GM10266 (cell line): ENCODE data around the gene MINPP1.
"Not testable (repeated sequence)": the region's sequence is repeated elsewhere in the genome, so short reads cannot be mapped to it uniquely, and the experiment has no call there.

ENCODE experiments used
- DNase-seq: peaks from one replicate; pipeline ENCODE4 v3.0.0; 2012; ENCODE audit errors: extremely low spot score
- TF ChIP-seq, protein P1 (sequence below): IDR thresholded peaks from 2 replicates; pipeline ENCODE4 v1.5.1; 2012; ENCODE audit warnings: mild to moderate bottlenecking, low read depth; ENCODE audit not compliant: control insufficient read depth, insufficient read depth; ENCODE audit errors: missing control alignments

MINPP1 gene, protein sequence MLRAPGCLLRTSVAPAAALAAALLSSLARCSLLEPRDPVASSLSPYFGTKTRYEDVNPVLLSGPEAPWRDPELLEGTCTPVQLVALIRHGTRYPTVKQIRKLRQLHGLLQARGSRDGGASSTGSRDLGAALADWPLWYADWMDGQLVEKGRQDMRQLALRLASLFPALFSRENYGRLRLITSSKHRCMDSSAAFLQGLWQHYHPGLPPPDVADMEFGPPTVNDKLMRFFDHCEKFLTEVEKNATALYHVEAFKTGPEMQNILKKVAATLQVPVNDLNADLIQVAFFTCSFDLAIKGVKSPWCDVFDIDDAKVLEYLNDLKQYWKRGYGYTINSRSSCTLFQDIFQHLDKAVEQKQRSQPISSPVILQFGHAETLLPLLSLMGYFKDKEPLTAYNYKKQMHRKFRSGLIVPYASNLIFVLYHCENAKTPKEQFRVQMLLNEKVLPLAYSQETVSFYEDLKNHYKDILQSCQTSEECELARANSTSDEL

DNA sequence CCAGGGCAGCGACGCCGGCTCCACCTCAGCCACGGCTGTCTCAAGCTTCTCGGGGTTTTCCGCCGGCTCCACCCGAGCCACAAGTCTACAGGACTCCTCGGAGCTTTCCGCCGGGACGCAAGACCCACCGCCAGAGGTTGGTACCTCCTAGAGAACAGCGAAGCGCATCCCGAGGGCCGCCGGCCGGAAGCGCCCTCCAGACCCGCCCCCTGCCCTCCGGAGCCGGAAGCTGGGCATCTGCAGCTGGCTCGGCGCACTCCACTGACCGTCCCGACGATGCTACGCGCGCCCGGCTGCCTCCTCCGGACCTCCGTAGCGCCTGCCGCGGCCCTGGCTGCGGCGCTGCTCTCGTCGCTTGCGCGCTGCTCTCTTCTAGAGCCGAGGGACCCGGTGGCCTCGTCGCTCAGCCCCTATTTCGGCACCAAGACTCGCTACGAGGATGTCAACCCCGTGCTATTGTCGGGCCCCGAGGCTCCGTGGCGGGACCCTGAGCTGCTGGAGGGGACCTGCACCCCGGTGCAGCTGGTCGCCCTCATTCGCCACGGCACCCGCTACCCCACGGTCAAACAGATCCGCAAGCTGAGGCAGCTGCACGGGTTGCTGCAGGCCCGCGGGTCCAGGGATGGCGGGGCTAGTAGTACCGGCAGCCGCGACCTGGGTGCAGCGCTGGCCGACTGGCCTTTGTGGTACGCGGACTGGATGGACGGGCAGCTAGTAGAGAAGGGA is at the start of gene MINPP1:
TSS of gene MINPP1 (plus strand) at position 254 of the 726 bp plus-strand sequence. CDS start at position 277, 23 bp downstream.
- peak; percentile 85 for DNase-seq

DNA sequence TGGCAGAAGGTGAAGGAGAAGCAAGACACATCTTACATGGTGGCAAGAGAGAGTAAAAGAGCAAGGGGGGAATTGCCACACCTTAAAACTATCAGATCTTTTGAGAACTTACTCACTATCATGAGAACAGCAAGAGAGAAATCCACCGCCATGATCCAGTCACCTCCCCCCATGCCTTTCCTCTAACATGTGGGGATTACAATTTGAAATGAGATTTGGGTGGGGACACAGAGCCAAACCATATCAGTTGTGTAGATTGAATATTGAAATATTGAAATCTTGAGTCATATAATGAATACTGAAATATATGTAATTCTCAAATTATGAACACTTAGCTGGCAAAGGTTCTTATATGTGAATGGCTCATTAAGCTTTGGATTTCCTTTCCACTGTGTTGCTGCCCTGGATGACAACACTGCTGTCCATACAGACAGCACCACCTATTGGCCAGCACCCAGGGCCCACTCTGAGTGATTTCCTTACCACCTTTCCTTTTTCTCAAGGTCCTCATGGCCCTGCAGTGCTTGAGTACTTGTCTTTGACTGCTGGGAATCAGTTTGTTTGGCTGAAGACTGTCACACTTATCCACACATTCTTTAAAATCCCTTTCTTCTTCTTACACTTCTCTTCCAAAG is 48.0 kb upstream of the MINPP1 start:
- not testable (repeated sequence) for DNase-seq

More for the DNA sequence above, at the start of gene MINPP1:
- TF ChIP-seq, protein P1, sequence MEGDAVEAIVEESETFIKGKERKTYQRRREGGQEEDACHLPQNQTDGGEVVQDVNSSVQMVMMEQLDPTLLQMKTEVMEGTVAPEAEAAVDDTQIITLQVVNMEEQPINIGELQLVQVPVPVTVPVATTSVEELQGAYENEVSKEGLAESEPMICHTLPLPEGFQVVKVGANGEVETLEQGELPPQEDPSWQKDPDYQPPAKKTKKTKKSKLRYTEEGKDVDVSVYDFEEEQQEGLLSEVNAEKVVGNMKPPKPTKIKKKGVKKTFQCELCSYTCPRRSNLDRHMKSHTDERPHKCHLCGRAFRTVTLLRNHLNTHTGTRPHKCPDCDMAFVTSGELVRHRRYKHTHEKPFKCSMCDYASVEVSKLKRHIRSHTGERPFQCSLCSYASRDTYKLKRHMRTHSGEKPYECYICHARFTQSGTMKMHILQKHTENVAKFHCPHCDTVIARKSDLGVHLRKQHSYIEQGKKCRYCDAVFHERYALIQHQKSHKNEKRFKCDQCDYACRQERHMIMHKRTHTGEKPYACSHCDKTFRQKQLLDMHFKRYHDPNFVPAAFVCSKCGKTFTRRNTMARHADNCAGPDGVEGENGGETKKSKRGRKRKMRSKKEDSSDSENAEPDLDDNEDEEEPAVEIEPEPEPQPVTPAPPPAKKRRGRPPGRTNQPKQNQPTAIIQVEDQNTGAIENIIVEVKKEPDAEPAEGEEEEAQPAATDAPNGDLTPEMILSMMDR: no peak

DNA sequence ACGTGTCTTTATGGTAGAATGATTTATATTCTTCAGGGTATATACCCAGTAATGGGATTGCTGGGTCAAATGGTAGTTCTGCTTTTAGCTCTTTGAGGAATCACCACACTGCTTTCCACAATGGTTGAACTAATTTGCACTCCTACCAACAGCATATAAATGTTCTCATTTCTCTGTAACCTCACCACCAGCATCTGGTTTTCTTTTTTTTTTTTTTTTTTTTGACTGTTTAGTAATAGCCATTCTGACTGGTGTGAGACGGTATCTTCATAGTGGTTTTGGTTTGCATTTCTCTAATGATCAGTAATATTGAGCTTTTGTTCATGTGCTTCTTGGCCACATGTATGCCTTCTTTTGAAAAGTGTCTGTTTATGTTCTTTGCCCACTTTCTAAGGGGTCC is 42.9 kb upstream of the MINPP1 start:
- DNase-seq: not testable (repeated sequence)

DNA sequence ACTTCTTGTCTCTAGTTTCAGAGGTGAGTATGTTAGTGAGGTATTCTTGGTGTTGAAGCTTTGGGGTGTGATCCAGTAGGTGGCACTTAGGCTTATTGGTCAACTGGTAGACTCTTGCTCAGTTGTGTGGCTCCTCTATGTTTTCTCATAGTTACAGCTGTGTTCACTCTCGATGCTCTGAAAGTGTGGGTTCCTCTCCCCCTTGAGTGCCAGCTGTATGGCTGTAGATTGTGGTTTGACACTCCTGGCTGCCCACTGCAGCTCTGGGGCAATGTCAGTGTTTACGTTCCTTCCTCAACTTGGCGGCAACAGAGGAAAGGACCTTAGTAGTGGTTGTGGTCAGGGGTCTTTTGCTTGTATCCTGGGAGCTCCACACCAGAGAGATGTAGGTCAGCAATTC is 37.8 kb upstream of the MINPP1 start:
- DNase-seq: not testable (repeated sequence)

DNA sequence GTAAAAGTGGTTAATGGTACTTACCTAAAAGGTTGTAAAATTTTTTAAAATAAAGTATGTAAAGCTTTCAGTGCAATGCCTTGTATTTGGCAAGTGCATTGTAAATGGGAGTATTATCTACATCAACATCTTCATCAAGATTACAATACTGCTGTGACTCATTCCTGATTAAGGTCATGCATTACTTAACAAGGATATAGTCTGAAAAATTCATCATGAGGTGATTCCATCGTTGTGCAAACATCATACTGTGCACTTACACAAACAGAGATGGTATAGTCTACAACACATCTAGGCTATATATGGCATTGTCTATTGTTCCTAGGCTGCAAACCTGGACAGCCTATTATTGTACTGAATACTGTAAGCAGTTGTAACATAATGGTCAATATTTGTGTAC is 16.0 kb upstream of the MINPP1 start:
- not testable (repeated sequence) for DNase-seq

DNA sequence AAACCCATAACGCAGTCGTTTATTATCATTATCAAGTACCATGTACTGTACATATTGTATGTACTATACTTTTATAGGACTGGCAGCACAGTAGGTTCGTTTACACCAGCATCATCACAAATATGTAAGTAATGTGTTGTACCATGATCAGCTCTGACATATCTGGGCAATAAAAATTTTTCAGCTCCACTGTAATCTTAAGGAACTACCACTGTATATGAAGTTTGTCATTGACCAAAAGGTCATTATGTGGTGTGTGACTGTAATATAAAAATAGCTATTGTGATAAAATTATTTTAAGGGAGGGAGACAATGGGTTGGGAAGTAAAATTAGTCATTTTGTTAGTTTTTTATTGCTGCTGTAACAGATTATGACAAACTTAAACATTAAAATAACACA is 14.4 kb upstream of the MINPP1 start:
- DNase-seq: not testable (repeated sequence)

DNA sequence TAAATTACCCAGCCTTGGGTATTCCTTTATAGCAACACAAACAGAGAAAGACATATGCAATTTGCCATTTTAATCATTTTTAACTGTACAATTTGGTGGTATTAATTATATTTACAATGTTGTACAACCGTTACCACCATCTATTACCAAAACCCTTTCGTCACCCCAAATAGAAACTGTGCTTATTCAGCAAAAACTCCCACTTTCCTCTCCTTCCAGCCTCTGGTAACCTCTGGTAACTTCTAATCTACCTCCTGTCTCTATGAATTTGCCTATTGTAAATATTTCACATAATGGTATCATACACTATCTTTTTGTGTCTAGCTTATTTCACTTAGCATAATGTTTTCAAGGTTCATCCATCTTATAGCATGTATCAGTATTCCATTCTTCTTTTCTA is 12.2 kb upstream of the MINPP1 start:
- DNase-seq: not testable (repeated sequence)

DNA sequence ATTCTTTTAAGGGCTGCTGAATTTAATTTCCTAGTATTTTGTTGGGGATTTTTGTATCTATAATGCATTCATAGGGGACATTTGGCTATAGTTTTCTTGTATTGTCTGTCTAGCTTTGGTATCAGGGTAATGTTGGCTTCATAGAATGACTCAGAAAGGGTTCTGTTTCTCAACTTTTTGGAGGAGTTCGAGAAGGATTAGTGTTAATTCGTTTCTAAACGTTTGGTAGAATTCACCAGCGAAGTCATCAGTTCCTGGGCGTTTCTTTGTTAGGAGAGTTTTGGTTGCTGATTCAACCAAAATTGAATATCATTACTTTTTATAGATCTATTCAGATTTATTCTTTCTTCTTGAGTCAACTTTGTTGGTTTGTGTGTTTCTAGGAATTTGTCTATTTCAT is 9.2 kb upstream of the MINPP1 start:
- DNase-seq: not testable (repeated sequence)

DNA sequence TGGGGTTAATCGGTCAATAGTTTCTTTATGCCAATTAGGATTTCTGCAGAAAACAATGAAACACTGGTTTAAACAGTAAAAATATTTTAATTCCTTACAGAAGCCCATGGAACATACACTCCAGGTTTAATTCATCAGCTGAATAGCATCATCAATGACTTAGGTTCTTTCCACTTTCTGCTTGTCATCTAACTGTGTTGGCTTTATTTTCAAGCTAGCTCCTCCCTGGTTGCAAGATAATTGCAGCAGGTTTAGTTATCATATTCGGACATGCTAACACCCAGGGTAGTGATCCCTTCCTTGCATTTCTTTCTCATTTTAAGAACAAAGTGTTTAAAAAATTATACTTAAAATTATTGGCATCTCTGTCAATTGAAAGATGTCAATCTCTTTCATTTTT is 7.3 kb upstream of the MINPP1 start:
- not testable (repeated sequence) for DNase-seq

DNA sequence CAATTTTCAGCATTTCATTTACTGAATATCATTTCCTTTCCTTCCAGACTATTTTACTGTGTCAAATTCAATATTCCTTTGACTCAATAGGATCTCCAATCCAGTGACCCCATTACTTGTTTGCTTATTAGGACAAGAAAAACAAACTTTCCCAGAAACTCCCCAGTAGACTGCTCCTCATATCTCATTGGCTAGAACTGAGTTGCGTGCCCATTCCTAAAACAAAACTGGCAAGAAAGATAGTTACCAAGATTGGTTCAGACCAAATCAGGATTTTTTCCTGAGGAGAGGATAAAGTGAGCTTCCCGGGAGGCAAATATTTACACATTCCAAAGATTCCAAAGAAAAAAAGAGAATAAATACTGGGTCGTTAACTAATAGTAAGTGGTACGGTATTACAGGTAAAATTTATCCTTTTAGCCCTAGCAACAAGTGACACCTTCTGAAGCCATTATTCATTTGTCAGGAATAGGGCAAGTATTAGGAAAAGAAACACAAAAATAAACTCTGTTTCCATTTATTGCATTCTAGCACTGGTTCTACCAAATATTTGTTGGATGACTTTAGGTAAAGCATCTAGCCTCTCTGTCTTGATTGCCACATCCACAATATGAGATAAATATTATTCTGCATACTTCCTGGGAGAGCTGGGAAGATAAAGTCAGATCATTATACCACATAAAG is 6.4 kb upstream of the MINPP1 start:
- DNase-seq: not testable (repeated sequence)

DNA sequence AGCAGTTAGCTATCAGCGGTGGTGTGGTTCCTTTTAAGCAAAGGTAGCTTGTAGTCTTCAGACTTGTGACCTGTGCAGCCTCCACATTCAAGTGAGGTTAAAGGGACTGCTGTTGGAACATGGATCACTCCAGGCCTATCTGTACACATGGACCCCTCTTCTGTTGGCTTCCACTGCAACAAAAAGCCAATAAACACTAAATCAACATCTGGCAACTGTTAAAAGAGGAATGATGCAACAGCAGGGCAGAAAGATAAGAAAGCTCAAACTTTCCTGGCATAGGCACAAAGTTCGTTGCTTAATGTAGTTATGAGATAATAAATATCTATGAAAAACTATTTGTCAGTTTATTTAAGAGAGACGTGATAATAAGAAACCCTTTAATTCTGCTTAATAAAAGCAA is 4.0 kb upstream of the MINPP1 start:
- no peak for DNase-seq
- TF ChIP-seq, protein P1: no peak

DNA sequence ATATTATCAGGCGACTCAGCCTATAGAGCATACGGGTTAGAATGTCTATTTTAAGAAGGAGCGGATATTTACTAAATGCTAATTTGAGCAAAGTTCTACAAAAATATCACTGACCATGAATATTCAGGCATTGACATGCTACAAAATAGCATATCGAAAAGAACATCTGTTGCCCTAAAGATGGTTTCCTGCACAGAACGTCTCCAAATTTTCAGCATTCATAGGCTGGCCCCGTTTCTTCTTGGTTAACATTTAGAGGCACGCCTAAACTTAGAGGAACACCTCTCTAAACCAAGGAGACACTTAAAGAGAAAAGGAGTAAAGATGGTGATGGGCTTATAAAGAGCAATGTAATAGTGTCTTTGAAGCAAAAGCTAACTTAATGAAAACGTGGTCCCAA is 1.3 kb upstream of the MINPP1 start:
- DNase-seq: no peak
- TF ChIP-seq, protein P1: no peak
